Iris pigment epithelial cell (primary cell): ENCODE results near the gene POLR2I.
"Not testable (repeated sequence)": the region's sequence is repeated elsewhere in the genome, so short reads cannot be mapped to it uniquely, and the experiment has no call there.

Source experiments
- DNase-seq: peaks from one replicate; pipeline ENCODE4 v3.0.0-alpha.2; 2011; ENCODE audit warnings: low read depth

The POLR2I gene

GRCh38 chr19:36114721-36115452 is at the start of gene POLR2I:
TSS of gene POLR2I (minus strand) at chr19:36114875. CDS start at chr19:36114856, 19 bp downstream.
- DNase-seq, result peak; percentile 100

GRCh38 chr19:36163813-36164212 is 49.1 kb upstream of the POLR2I start:
- no peak for DNase-seq

- DNase-seq, result no peak
These were observed 46.3 kb upstream of the POLR2I start for GRCh38 chr19:36160821-36161596.

GRCh38 chr19:36153126-36153525 is 38.5 kb upstream of the POLR2I start:
- DNase-seq, result no peak

GRCh38 chr19:36152352-36153091 is 37.8 kb upstream of the POLR2I start, which contains the start of gene COX7A1:
TSS of gene COX7A1 (minus strand) at chr19:36152447. CDS start at chr19:36152407, 40 bp downstream.
- peak; percentile 71 for DNase-seq

GRCh38 chr19:36152019-36152351 is 37.3 kb upstream of the POLR2I start:
- no peak for DNase-seq

GRCh38 chr19:36151144-36152018 is 36.7 kb upstream of the POLR2I start:
- DNase-seq, result peak; percentile 27

- no peak for DNase-seq
These were observed 35.9 kb upstream of the POLR2I start for GRCh38 chr19:36150586-36150985.

- DNase-seq, result no peak
These were observed 35.2 kb upstream of the POLR2I start for GRCh38 chr19:36149673-36150406.

- DNase-seq, result no peak
These were observed 29.9 kb upstream of the POLR2I start for GRCh38 chr19:36144624-36145023.

GRCh38 chr19:36142496-36142895 is 27.8 kb upstream of the POLR2I start:
- DNase-seq, result no peak

GRCh38 chr19:36142046-36142445 is 27.4 kb upstream of the POLR2I start:
- no peak for DNase-seq

- DNase-seq, result peak; percentile 82
These were observed 26.6 kb upstream of the POLR2I start for GRCh38 chr19:36141039-36141927.

GRCh38 chr19:36140304-36141038 is 25.8 kb upstream of the POLR2I start:
- DNase-seq, result peak; percentile 72

- peak; percentile 94 for DNase-seq
These were observed 25.0 kb upstream of the POLR2I start, which contains the start of gene CAPNS1 for GRCh38 chr19:36139473-36140303. TSS of gene CAPNS1 (plus strand) at chr19:36140066. CDS start at chr19:36141012, 946 bp downstream.

- DNase-seq, result no peak
These were observed 24.4 kb upstream of the POLR2I start for GRCh38 chr19:36139120-36139472.

GRCh38 chr19:36136964-36137686 is 22.4 kb upstream of the POLR2I start:
- peak; percentile 54 for DNase-seq

- not testable (repeated sequence) for DNase-seq
These were observed 20.2 kb upstream of the POLR2I start for GRCh38 chr19:36134867-36135266.
